ENCODE data around the gene SH3GL3. TPM values are rescaled to one million over a fixed set of nuclear protein-coding genes. Genes with fewer than 3 reads are reported as not detected.

SH3GL3 gene
- total and polyA plus RNA-seq, 2 of the 13 experiments (the other 11 are each of a cell fraction or from before 2014, with no cell fraction given): not detected

DNA sequence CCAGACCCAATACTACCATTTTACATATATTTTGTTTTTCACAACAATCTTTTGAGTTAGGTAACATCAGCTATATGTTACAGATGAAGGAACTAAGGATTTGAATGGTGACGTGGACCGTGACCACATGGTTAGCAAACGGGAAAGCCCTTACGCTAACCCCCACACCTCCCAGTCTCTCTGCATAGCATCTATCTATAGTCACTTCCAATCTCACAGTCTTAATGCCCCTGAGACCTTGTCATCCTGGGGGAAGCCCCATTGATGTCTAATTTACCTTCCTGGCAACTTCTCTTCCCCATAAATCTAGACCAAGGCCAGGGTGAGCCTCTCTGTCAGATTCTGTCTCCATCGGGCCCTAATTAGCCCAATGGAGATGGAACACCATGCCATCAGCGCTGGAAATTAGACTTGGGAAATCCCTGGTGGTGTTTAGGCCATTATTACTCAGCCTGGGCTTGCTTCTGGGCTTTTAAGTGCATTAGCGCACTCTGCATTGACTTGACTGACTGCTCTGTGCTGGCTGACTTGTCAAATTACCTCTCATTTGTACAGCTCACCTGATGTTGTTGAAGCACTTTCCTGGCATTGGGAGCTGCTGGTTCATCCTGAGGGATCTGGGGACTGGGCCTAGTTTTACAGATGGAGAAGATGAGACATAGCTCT, 34.0 kb upstream of the SH3GL3 start:
- no peaks in the 10 kb centered on the region for H4K20me1 ChIP-seq (ENCODE audit: insufficient read depth, low read length)
- no peak for ATAC-seq
- 15% methylated on average over 7 of the region's 7 CpGs for WGBS (ENCODE audit: low lambda C conversion rate)
- H3K4me2 ChIP-seq (ENCODE audit: low read depth, low read length): no peak overlapping the region
- H3K79me2 ChIP-seq (ENCODE audit: insufficient read depth, low read length): no peaks in the 10 kb centered on the region
- CTCF ChIA-PET (ENCODE audit: low intra/inter-chr PET ratio, low total read pairs): no interaction called here
- H3K27ac ChIP-seq (ENCODE audit: extremely low read length, insufficient read depth, low read length): no peak overlapping the region
- H3K27me3 ChIP-seq (ENCODE audit: control insufficient read depth in 1 of 2, insufficient read depth in 2 of 2, low read length in 2 of 2): no peaks in the 10 kb centered on the region; a peak in 1 of 5 replicates
- POLR2A ChIA-PET: no interaction called here
- no peak overlapping the region for H3K9ac ChIP-seq (ENCODE audit: insufficient read depth, low read depth, low read length)
- H3K36me3 ChIP-seq (replicated peaks in 1 of 2; ENCODE audit: control insufficient read depth in 1 of 2, insufficient read depth in 2 of 2, low read length in 2 of 2): no peaks in the 10 kb centered on the region
- no peak overlapping the region for H2AFZ ChIP-seq (ENCODE audit: low read length)
- peak; percentile 36; the same call in 1 of the 2 replicates for TF ChIP-seq CREB1 (IDR thresholded peaks at IDR 0.05)
- TF ChIP-seq CREB1 (CRISPR knock-in tag; IDR thresholded peaks at IDR 0.05): no peak
- no peak for TF ChIP-seq HNRNPL (IDR thresholded peaks at IDR 0.05; ENCODE audit: low read depth, low read length)
- intact Hi-C loops (cut with micrococcal nuclease; ENCODE audit: unreplicated experiment) (no loop called here), in situ Hi-C loops (cut with HindIII; ENCODE audit: extremely low pct_ligation_motif_present, low pct_unique_long_range_greater_than_20kb) (no loop called here)
- no peaks in the 10 kb centered on the region for H3K9me3 ChIP-seq (ENCODE audit: low read length)
- no TSS peak for BruUV-seq (replicated peaks)
- no peak overlapping the region for H3K4me3 ChIP-seq (replicated peaks in 1 of 3; ENCODE audit: insufficient read depth in 1 of 3, low read depth in 2 of 3, low read length in 3 of 3)
- no peaks in the 10 kb centered on the region for H3K4me1 ChIP-seq (ENCODE audit: insufficient read depth, low read length)
- no peak for DNase-seq (ENCODE audit: low spot score)
- no peak for FAIRE-seq

DNA sequence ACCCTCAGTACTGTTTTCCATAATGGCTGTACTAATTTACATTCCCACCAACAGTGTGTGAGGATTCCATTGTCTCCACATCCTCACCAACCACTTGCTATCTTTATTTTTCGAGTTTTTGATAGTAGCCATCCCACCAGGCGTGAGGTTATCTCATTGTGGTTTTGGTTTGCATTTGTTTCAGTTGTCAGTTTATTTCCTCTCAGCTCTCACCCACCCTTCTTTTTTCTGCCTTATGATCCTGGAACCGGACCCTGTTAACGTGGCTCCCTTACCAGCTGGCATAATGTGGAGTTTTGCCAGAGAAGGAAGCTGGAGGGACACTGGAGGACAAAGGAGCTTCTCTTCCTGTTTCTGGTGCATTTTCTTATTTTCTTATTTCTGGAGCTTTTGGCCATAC, 25.1 kb upstream of the SH3GL3 start:
- in situ Hi-C loops (cut with HindIII; ENCODE audit: extremely low pct_ligation_motif_present, low pct_unique_long_range_greater_than_20kb): no loop called here
- Histone ChIP-seq H3K79me2 (ENCODE audit: insufficient read depth, low read length) (no peaks in the 10 kb centered on the region), H3K9ac (ENCODE audit: insufficient read depth, low read depth, low read length) (no peak overlapping the region), H3K4me3 (replicated peaks in 1 of 3; ENCODE audit: insufficient read depth in 1 of 3, low read depth in 2 of 3, low read length in 3 of 3) (no peak overlapping the region), H3K4me1 (ENCODE audit: insufficient read depth, low read length) (no peaks in the 10 kb centered on the region), H3K36me3 (replicated peaks in 1 of 2; ENCODE audit: control insufficient read depth in 1 of 2, insufficient read depth in 2 of 2, low read length in 2 of 2) (no peaks in the 10 kb centered on the region), H3K27ac (ENCODE audit: extremely low read length, insufficient read depth, low read length) (no peak overlapping the region), H3K4me2 (ENCODE audit: low read depth, low read length) (no peak overlapping the region), H3K27me3 (ENCODE audit: control insufficient read depth in 1 of 2, insufficient read depth in 2 of 2, low read length in 2 of 2) (peaks cover 0 to 9% of the 10 kb centered on the region in 2 experiments; a peak in 1 of 5 replicates), H2AFZ (ENCODE audit: low read length) (no peak overlapping the region), H4K20me1 (ENCODE audit: insufficient read depth, low read length) (no peaks in the 10 kb centered on the region), H3K9me3 (ENCODE audit: low read length) (no peaks in the 10 kb centered on the region)
- ChIA-PET CTCF (ENCODE audit: low intra/inter-chr PET ratio, low total read pairs) (no interaction called here), POLR2A (no interaction called here)
- BruUV-seq (replicated peaks): no TSS peak
- no peak for ATAC-seq
- WGBS (ENCODE audit: low lambda C conversion rate): 1% methylated on average over 4 of the region's 4 CpGs
- no peak for DNase-seq (ENCODE audit: low spot score)
- no peak for FAIRE-seq
- intact Hi-C loops (cut with micrococcal nuclease; ENCODE audit: unreplicated experiment): no loop called here
- TF ChIP-seq ELF4 (CRISPR knock-in tag; IDR thresholded peaks at IDR 0.05; ENCODE audit: borderline replicate concordance): no peak
- TF ChIP-seq ZFP90 (CRISPR knock-in tag; IDR thresholded peaks at IDR 0.05; ENCODE audit: borderline replicate concordance): no peak
- TF ChIP-seq ZNF782 (CRISPR knock-in tag; IDR thresholded peaks at IDR 0.05; ENCODE audit: borderline replicate concordance): no peak
- TF ChIP-seq, protein P1, sequence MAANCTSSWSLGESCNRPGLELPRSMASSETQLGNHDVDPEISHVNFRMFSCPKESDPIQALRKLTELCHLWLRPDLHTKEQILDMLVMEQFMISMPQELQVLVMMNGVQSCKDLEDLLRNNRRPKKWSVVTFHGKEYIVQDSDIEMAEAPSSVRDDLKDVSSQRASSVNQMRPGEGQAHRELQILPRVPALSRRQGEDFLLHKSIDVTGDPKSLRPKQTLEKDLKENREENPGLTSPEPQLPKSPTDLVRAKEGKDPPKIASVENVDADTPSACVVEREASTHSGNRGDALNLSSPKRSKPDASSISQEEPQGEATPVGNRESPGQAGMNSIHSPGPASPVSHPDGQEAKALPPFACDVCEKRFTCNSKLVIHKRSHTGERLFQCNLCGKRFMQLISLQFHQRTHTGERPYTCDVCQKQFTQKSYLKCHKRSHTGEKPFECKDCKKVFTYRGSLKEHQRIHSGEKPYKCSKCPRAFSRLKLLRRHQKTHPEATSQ (CRISPR knock-in tag; IDR thresholded peaks at IDR 0.05; ENCODE audit: borderline replicate concordance): no peak
- no peak for TF ChIP-seq ZNF230 (CRISPR knock-in tag; IDR thresholded peaks at IDR 0.05)
- no peak for TF ChIP-seq FIP1L1 (IDR thresholded peaks at IDR 0.05; ENCODE audit: borderline replicate concordance, insufficient read depth, low read depth, low read length)

All from HepG2 (cell line).